GM12865 (cell line): ENCODE measurements around the gene MAPK4.
"Not testable (repeated sequence)": the region's sequence is repeated elsewhere in the genome, so short reads cannot be mapped to it uniquely, and the experiment has no call there.

Source experiments
- DNase-seq: peaks from one replicate; pipeline ENCODE4 v3.0.0; 2010; ENCODE audit warnings: low read depth
- H3K4me3 ChIP-seq: 2 replicates; pipeline ENCODE4 v1.5.1; 2011; ENCODE audit warnings: mild to moderate bottlenecking, low read depth, low read length, control low read depth
- CTCF ChIP-seq: IDR thresholded peaks from 2 replicates; pipeline ENCODE4 v1.5.1; 2011; ENCODE audit warnings: low read length, control low read depth, low read depth, inconsistent platforms; ENCODE audit not compliant: insufficient read depth; ENCODE audit errors: missing control alignments

MAPK4 gene

GRCh38 chr18:50545936-50546335 is 14.0 kb upstream of the MAPK4 start:
- DNase-seq, result no peak
- H3K4me3 ChIP-seq, result no peak overlapping the region
- TF ChIP-seq CTCF, result no peak

GRCh38 chr18:50548160-50548559 is 11.7 kb upstream of the MAPK4 start:
- DNase-seq, result no peak
- no peak overlapping the region for H3K4me3 ChIP-seq
- no peak for TF ChIP-seq CTCF

- not testable (repeated sequence) for DNase-seq, H3K4me3 ChIP-seq
Observed at GRCh38 chr18:50551651-50552050, 8.2 kb upstream of the MAPK4 start.

- H3K4me3 ChIP-seq, result no peak overlapping the region
- TF ChIP-seq CTCF, result no peak
- no peak for DNase-seq
Observed at GRCh38 chr18:50558157-50558556, 1.7 kb upstream of the MAPK4 start.

- no peak overlapping the region for H3K4me3 ChIP-seq
- no peak for DNase-seq
- no peak for TF ChIP-seq CTCF
Observed at GRCh38 chr18:50558948-50559751, 737 bp upstream of the MAPK4 start.

- no peak for TF ChIP-seq CTCF
- DNase-seq, result no peak
- H3K4me3 ChIP-seq, result no peak overlapping the region
Observed at GRCh38 chr18:50560681-50561629, 1.1 kb downstream of the MAPK4 start.

GRCh38 chr18:50562258-50562657 is 2.4 kb downstream of the MAPK4 start:
- not testable (repeated sequence) for H3K4me3 ChIP-seq, DNase-seq
